ENCODE data around the gene ZDHHC11.
"Not testable (repeated sequence)": the region's sequence is repeated elsewhere in the genome, so short reads cannot be mapped to it uniquely, and the experiment has no call there.

Gene ZDHHC11

GRCh38 chr5:884345-885126 is 33.8 kb upstream of the ZDHHC11 start:
- H3K4me3 ChIP-seq (ENCODE audit: low read length), result no peak overlapping the region
- TF ChIP-seq CTCF (conservative IDR thresholded peaks at IDR 0.05; ENCODE audit: low read length), result no peak
- no peak for DNase-seq (ENCODE audit: low read depth)

DNA sequence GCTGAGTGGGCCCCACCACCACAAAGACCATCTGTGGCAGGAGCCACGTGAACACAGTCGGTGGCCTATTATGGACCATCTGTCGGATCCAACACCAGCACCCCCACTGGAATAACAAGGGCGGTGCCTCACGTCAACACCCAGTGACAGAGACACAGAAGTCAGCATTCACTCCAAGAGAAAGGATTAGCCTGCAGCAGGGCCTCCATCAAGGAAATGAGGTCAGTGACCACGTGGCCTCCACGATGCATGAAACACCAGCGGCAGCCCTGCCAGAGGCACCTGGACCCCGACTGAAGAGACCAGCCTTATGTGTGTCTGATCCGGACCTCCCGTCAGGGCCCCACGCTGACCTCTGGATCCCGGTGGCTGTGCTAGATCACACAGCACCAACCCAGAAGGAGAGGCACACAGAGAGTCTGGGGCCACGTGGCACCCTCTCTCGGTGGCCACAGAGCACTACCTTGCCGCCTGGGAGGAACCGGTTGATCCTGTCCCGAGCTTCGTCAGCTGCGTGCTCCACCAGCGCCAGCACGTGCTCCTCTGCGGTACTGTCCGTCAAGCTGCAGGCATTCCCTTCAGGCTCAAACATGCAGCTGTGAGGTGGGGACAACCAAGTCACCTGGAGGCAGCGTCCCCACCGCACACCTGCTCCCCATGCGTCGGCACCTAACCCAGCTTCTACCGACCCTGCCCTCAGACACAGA is 32.8 kb upstream of the ZDHHC11 start:
- no peak for DNase-seq (ENCODE audit: low read depth)
- TF ChIP-seq CTCF (conservative IDR thresholded peaks at IDR 0.05; ENCODE audit: low read length), result no peak
- H3K4me3 ChIP-seq (ENCODE audit: low read length), result no peak overlapping the region

DNA sequence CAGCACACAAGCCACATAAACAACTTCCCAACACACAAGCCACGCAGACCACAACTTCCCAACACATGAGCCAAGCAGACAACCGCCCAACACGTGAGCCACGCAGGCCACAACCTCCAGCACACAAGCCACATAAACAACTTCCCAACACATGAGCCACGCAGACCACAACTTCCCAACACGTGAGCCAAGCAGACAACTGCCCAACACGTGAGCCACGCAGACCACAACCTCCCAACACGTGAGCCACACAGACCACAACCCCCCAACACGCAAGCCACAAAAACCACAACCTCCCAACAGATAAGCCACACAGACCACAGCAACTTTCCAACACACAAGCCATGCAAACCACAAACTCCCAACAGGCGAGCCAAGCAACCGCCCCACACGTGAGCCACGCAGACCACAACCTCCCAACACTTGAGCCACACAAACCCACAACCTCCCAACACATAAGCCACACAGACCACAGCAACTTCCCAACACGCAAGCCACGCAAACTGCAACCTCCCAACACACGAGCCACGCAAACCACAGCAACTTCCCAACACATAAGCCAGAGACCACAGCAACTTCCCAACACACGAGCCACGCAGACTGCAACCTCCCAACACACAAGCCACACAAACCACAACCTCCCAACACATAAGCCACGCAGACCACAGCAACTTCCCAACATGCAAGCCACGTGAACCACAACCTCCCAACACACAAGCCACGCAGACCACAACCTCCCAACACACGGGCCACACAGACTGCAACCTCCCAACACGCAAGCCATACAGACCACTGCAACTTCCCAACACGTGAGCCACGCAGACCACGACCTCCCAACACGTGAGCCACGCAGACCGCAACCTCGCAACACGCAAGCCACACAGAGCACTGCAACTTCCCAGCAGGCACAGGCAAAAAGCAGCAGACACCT is 31.7 kb upstream of the ZDHHC11 start:
- H3K4me3 ChIP-seq (ENCODE audit: low read length), result no peak overlapping the region
- TF ChIP-seq CTCF (conservative IDR thresholded peaks at IDR 0.05; ENCODE audit: low read length), result no peak
- DNase-seq (ENCODE audit: low read depth), result no peak

DNA sequence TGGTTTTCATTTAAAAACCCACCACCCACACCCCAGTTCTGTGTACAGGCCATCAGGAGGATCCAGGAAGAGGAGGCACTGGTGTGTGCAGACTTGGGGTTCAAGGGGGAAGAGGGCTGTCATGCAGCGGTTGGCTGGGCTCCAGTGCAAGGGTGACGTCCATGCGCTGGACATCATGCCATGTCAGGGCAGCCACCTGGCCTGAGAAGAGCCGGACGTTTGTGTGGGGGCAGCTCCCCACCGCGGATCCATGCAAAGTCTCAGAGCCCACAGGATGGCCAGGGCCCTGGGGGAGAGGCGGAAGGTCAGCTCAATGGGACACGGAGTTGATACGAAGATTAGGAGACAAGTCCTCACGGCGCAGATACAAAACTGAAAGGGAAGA is 30.8 kb upstream of the ZDHHC11 start:
- no peak for DNase-seq (ENCODE audit: low read depth)
- TF ChIP-seq CTCF (conservative IDR thresholded peaks at IDR 0.05; ENCODE audit: low read length), result no peak
- no peak overlapping the region for H3K4me3 ChIP-seq (ENCODE audit: low read length)

DNA sequence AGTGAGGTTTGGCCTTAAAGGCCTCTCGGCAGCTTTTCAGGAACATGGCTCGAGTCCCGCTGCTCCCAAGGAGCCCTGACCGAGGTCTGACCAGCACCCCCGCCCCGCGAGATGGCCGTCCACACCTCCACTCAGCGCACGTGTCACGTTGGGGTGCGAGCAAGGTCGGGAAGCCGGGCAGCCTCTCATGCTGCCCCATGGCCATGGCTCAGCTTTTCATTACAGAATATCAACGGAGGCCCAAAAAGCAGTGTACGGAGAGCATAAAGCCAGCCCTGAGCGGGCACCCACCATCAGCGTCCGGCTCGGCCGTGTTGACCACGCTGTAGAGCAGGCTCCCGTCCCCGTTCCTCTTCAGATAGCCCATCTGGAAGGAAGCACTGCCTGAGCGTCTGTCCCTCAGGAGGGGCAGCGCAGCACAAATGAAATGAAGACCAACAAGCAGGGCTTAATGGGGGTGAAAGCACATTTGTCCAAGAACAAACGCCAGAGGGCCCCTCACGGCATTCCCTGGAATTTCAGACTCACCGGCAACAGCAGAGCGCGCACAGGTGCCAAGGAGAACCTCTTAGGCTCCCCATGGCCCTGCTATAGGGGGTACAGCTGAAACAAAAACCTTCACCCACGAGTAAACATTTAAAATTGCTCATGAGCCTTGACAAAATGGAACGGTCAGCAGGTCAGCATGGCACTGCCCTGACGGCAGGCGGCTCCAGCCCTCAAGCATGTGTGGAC is 30.2 kb upstream of the ZDHHC11 start:
- no peak for TF ChIP-seq CTCF (conservative IDR thresholded peaks at IDR 0.05; ENCODE audit: low read length)
- H3K4me3 ChIP-seq (ENCODE audit: low read length), result no peak overlapping the region
- DNase-seq (ENCODE audit: low read depth), result no peak

GRCh38 chr5:878677-879076 is 27.9 kb upstream of the ZDHHC11 start:
- DNase-seq (ENCODE audit: low read depth); H3K4me3 ChIP-seq (ENCODE audit: low read length): not testable (repeated sequence)

- no peak for DNase-seq (ENCODE audit: low read depth)
- TF ChIP-seq CTCF (conservative IDR thresholded peaks at IDR 0.05; ENCODE audit: low read length), result no peak
- no peak overlapping the region for H3K4me3 ChIP-seq (ENCODE audit: low read length)
Observed at GRCh38 chr5:878125-878524, 27.3 kb upstream of the ZDHHC11 start.
